Endothelial cell (in vitro differentiated cells): ENCODE data around the gene TGFB2. TPM values are rescaled to one million over a fixed set of nuclear protein-coding genes. Genes with fewer than 3 reads are reported as not detected.
"Not testable (repeated sequence)": the region's sequence is repeated elsewhere in the genome, so short reads cannot be mapped to it uniquely, and the experiment has no call there.

Source experiments
- DNase-seq: peaks from one replicate; pipeline ENCODE4 v3.0.0; 2021; ENCODE audit warnings: low spot score
- H3K27ac Mint-ChIP-seq: one replicate; pipeline ENCODE4 v1.8.0; 2021; ENCODE audit warnings: mixed read lengths, inconsistent platforms; ENCODE audit not compliant: unreplicated experiment
- H3K27me3 Mint-ChIP-seq: one replicate; pipeline ENCODE4 v1.8.0; 2021; ENCODE audit warnings: mild to moderate bottlenecking, moderate library complexity, mixed read lengths, inconsistent platforms; ENCODE audit not compliant: unreplicated experiment
- H3K36me3 Mint-ChIP-seq: one replicate; pipeline ENCODE4 v1.8.0; 2021; ENCODE audit warnings: mild to moderate bottlenecking, low read depth, mixed read lengths, inconsistent platforms; ENCODE audit not compliant: unreplicated experiment
- H3K4me1 Mint-ChIP-seq: one replicate; pipeline ENCODE4 v1.8.0; 2021; ENCODE audit warnings: mild to moderate bottlenecking, mixed read lengths, inconsistent platforms; ENCODE audit not compliant: unreplicated experiment
- H3K4me3 Mint-ChIP-seq: one replicate; pipeline ENCODE4 v1.8.0; 2021; ENCODE audit warnings: mild to moderate bottlenecking, mixed read lengths, inconsistent platforms; ENCODE audit not compliant: unreplicated experiment
- H3K9me3 Mint-ChIP-seq: one replicate; pipeline ENCODE4 v1.8.0; 2021; ENCODE audit warnings: mixed read lengths, inconsistent platforms; ENCODE audit not compliant: unreplicated experiment
- total RNA-seq: library from RNA; stranded (reverse); fragmentation: NEBNext Ultra II Directional; extraction: Animal tissue kit (Norgen Biotek cat#: 25700); gene quantifications from one replicate; pipeline ENCODE4 v1.2.1, GENCODE V29; 2021; ENCODE audit not compliant: unreplicated experiment
- TF ChIP-seq, protein P1 (sequence below): fragments of 200-600 bp; sonication (generic); IDR thresholded peaks from one replicate; pipeline ENCODE4 v1.5.0; 2021; ENCODE audit warnings: antibody characterized with exemption; ENCODE audit not compliant: unreplicated experiment

The TGFB2 gene
- total RNA-seq, 1 donor from 2014 or later = 0.62 TPM

DNA sequence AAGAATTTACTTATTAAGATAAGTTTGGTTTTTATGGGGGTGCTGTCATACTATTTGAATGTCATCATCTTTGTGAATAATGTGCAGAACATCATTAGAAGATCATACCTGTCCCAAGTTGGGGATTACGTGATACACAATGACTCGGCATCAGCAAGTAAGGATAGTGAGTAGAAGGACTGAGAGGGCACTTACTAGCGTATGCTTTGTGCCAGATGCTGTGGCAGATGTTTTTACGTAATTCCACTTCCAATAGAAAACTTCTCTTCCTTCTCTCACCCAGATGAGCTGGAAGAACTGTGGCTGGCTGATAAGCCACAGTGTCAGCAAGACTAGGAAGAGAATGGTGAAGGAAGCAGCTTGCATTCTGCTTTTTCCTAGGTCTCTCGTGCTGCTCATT is 28.1 kb upstream of the TGFB2 start:
- no peaks in the 10 kb centered on the region for H3K27me3 Mint-ChIP-seq
- H3K36me3 Mint-ChIP-seq = no peaks in the 10 kb centered on the region
- DNase-seq = no peak
- no peak overlapping the region for H3K4me3 Mint-ChIP-seq
- peaks cover 11% of the 10 kb centered on the region for H3K4me1 Mint-ChIP-seq
- TF ChIP-seq, protein P1, sequence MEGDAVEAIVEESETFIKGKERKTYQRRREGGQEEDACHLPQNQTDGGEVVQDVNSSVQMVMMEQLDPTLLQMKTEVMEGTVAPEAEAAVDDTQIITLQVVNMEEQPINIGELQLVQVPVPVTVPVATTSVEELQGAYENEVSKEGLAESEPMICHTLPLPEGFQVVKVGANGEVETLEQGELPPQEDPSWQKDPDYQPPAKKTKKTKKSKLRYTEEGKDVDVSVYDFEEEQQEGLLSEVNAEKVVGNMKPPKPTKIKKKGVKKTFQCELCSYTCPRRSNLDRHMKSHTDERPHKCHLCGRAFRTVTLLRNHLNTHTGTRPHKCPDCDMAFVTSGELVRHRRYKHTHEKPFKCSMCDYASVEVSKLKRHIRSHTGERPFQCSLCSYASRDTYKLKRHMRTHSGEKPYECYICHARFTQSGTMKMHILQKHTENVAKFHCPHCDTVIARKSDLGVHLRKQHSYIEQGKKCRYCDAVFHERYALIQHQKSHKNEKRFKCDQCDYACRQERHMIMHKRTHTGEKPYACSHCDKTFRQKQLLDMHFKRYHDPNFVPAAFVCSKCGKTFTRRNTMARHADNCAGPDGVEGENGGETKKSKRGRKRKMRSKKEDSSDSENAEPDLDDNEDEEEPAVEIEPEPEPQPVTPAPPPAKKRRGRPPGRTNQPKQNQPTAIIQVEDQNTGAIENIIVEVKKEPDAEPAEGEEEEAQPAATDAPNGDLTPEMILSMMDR = no peak
- H3K9me3 Mint-ChIP-seq = no peaks in the 10 kb centered on the region
- H3K27ac Mint-ChIP-seq = no peak overlapping the region

DNA sequence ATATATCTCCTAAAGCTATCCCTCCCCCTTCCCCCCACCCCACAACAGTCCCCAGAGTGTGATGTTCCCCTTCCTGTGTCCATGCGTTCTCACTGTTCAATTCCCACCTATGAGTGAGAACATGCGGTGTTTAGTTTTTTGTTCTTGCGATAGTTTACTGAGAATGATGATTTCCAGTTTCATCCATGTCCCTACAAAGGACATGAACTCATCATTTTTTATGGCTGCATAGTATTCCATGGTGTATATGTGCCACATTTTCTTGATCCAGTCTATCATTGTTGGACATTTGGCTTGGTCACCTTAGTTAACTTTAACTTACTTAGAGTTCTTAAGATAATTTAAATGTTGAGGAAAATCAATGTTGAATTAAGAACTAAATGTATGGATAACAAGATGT is 25.0 kb upstream of the TGFB2 start:
- H3K27me3 Mint-ChIP-seq, H3K9me3 Mint-ChIP-seq, H3K4me1 Mint-ChIP-seq, H3K27ac Mint-ChIP-seq, H3K36me3 Mint-ChIP-seq, DNase-seq, H3K4me3 Mint-ChIP-seq: not testable (repeated sequence)

DNA sequence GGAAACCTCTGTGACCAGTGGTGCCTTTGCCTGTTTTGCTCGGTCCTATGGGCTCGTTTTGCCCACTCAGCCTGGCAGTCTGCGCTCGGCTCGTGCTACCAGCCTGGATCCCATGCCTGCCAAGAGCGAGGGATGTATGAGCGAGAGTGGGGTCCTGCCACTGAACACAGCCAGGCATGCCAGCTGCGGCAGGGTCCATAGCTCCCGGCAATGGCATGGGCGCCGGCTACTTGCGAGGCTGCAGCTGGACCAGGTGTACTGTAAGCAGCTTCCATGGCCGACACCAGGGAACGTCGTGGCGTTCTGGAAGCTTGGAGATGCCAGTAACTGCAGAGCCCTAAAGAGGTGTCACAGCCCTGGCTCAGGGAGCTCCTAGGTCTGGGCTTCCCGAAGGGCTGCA is 22.4 kb upstream of the TGFB2 start:
- Mint-ChIP-seq H3K27ac (no peak overlapping the region), H3K27me3 (peaks cover 1% of the 10 kb centered on the region), H3K36me3 (peaks cover 3% of the 10 kb centered on the region), H3K4me3 (no peak overlapping the region), H3K9me3 (no peaks in the 10 kb centered on the region), H3K4me1 (peaks cover 1% of the 10 kb centered on the region)
- no peak for DNase-seq
- TF ChIP-seq, protein P1 = no peak

DNA sequence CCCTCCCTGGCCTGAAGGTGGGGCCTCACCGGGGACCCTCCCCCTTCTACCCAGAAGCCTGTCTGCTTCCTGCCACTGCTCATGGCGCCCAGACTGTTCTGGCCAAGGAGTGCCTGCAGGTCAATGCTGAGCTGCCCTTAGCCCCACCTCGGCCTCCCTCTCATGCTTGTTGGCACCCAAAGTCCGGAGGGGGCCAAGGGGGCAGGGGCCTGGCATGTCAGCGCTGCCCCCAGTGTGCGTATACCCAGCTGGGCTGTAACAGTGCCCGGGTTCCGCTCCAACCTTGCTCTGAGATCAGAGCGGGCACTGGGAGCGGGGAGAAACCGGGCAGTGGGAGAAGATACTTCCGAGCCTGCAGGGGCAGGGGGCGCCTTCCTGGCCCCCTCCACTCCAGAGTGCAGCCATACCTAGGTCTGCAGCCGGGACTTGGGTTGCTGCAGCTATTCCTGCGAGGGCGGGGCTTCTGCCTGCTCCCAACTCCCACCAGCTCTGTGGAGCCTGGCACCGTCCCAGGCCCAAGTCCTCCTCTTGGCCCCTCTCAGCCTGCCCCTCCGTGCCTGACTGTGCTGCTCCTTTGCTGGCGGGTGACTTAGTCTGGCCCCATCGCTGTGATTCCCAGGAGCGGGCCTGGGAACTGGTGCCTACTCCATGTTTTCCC is 21.4 kb upstream of the TGFB2 start:
- Mint-ChIP-seq H3K36me3 (peaks cover 3% of the 10 kb centered on the region), H3K9me3 (no peaks in the 10 kb centered on the region), H3K4me3 (no peak overlapping the region), H3K27me3 (peaks cover 3% of the 10 kb centered on the region), H3K4me1 (peaks cover 6% of the 10 kb centered on the region), H3K27ac (no peak overlapping the region)
- DNase-seq = no peak
- TF ChIP-seq, protein P1 = no peak

DNA sequence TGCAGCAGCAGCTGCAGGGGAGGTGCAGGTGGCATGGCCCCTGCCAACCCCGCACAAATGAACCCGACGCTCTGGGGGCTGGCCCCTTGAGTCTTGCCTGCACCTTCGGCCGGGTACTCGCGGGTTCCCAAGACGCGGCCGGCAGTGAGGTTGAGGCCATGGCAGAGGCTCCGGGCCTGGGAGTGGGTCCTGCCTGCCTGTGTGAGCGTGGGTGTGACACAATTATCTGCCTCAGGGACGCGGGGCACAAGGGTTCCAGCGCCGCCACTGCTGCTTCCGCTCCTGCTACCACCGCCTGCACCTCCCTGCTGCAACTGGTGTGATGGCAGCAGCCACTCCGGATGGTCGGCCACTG is 20.9 kb upstream of the TGFB2 start:
- Mint-ChIP-seq H3K9me3 (no peaks in the 10 kb centered on the region), H3K4me1 (peaks cover 6% of the 10 kb centered on the region), H3K27me3 (peaks cover 3% of the 10 kb centered on the region), H3K27ac (no peak overlapping the region), H3K4me3 (no peak overlapping the region), H3K36me3 (peaks cover 3% of the 10 kb centered on the region)
- DNase-seq = no peak
- TF ChIP-seq, protein P1 = no peak
